Measurements from ENCODE around the gene TTC34.
A peak's percentile ranks its signal among the peaks of the same experiment; 100 is the strongest.

Gene TTC34, protein sequence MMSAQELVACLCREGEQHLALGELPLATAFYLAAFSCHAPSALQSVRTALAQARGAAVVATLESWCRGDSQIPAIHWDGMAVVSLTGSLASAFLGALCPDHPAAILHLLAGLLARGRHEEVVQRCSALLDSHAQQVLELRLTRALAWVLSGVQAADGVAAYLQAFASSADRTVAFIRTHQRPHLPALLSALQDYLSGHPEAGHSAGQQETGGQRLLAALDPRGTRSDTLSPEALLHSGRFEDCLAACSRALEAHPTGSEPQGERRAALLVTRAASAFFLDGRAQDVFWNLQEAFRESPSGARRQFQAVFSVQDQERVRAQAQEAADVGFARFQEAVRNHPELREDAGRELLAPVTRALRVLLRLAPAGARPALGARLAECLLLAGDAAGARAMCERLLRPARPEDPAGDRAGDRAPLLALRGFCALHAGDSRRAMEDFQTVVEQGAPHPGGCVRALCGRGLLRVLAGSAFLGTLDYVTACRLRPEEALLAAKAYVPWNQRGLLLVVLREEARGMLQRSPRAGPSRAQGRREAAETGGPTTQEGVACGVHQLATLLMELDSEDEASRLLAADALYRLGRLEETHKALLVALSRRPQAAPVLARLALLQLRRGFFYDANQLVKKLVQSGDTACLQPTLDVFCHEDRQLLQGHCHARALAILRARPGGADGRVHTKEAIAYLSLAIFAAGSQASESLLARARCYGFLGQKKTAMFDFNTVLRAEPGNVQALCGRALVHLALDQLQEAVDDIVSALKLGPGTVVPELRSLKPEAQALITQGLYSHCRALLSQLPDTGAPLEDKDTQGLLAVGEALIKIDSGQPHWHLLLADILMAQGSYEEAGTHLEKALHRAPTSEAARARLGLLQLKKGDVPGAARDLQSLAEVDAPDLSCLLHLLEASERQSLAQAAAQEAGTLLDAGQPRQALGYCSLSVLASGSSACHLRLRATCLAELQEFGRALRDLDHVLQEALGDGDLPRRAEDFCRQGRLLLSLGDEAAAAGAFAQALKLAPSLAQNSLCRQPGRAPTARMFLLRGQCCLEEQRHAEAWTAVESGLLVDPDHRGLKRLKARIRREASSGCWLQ

DNA sequence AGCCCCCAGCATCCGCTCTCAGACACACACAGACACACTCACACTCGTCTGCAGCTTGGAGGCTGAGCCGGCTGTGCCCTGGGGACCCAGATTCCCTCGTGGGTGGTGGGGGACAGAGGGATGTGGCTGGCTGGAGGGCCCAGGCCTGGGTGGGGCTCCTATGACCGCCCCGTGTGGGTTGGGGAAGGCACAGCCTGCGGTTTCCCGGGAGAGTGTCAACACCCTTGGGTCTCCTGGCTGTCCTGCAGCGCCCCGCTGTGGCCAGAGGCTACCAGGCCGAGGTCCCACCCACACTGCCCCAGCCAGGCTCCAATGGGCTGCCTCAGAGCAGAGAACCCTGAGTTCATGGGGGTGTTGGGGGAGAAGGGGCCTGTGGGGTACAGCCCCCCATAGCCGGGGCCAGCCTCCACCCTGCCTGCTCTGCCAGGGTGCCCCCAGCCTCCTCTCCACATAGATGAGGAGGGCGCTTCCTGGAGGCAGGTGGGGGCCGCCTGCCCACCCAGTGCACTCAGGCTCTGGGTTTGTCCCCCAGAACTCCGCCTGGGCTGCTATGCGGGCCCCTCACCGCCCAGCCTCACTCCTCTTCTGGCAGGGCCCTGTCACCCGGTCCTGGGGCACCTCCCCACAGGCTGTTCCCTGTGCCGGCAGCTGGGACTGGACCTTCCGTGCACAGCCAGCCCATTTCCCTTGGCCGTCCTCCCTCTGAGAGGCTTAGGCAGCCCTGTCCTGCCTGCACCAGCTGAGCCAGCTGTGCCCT lies at the start of gene TTC34:
TSS of gene TTC34 (minus strand) at position 159 of the 757 bp plus-strand sequence. CDS start 866 bp downstream, outside the sequence.
- no peak within 1 kb of the TSS for H3K4me3 ChIP-seq (ENCODE audit: control insufficient read depth, low read depth, low read length)
- DNase-seq (ENCODE audit: low read depth), result no peak
- TF ChIP-seq, protein P1, sequence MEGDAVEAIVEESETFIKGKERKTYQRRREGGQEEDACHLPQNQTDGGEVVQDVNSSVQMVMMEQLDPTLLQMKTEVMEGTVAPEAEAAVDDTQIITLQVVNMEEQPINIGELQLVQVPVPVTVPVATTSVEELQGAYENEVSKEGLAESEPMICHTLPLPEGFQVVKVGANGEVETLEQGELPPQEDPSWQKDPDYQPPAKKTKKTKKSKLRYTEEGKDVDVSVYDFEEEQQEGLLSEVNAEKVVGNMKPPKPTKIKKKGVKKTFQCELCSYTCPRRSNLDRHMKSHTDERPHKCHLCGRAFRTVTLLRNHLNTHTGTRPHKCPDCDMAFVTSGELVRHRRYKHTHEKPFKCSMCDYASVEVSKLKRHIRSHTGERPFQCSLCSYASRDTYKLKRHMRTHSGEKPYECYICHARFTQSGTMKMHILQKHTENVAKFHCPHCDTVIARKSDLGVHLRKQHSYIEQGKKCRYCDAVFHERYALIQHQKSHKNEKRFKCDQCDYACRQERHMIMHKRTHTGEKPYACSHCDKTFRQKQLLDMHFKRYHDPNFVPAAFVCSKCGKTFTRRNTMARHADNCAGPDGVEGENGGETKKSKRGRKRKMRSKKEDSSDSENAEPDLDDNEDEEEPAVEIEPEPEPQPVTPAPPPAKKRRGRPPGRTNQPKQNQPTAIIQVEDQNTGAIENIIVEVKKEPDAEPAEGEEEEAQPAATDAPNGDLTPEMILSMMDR (conservative IDR thresholded peaks at IDR 0.05; ENCODE audit: control insufficient read depth, insufficient read depth, low read depth, low read length), result peak; percentile 11

DNA sequence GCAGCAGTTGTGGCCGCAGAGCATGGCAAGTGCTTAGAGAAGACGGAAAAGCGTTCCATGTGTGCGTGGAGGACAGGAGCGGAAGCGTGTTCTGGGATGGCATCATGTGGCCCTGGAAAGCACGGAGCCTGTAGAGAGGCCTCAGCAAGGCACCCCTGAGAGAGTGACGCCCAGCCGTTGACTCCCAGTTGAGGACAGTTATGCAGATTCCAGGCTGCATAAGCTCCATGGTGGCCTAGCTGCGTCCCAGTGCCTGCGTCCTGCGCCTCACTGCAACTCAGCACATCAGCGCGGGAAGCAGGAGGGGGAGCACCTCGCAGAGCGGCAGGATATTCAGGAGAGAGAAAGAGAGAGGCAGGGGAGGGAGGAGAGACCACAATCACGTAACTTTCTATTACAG lies 49.0 kb upstream of the TTC34 start:
- TF ChIP-seq, protein P1 (conservative IDR thresholded peaks at IDR 0.05; ENCODE audit: control insufficient read depth, insufficient read depth, low read depth, low read length), result no peak
- H3K4me3 ChIP-seq (ENCODE audit: control insufficient read depth, low read depth, low read length), result no peak overlapping the region
- DNase-seq (ENCODE audit: low read depth), result no peak

DNA sequence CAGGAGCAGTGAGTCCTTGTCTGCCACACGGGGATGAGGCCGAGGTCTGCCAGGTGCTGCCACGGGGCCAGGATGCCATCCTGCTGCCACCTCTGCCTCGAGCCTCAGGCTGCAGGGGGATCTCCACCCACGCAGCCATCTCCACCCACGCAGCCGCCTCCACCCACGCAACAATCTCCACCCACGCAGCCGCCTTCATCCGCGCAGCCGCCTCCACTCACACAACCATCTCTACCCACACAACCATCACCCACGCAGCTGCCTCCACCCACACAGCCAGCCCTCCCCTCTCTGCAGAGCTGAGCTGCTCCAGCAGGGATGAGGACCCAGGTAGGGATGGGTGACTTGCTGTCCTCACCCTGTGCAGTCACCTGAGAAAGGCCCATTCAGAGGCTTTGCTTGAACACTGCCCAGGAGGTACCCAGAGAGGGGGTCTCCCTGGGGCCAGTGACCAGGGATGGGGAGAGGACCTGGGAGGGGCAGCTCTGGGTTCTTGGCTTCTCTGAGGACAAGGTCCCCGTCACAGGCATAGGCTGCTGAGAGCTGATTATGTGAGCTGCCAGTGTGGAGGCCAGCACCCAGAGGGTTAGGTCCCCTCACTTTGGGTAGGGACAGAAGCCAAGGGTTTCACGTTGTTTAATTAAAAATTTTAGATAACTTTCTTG lies 46.6 kb upstream of the TTC34 start:
- no peak for DNase-seq (ENCODE audit: low read depth)
- TF ChIP-seq, protein P1 (conservative IDR thresholded peaks at IDR 0.05; ENCODE audit: control insufficient read depth, insufficient read depth, low read depth, low read length), result no peak
- no peak overlapping the region for H3K4me3 ChIP-seq (ENCODE audit: control insufficient read depth, low read depth, low read length)

DNA sequence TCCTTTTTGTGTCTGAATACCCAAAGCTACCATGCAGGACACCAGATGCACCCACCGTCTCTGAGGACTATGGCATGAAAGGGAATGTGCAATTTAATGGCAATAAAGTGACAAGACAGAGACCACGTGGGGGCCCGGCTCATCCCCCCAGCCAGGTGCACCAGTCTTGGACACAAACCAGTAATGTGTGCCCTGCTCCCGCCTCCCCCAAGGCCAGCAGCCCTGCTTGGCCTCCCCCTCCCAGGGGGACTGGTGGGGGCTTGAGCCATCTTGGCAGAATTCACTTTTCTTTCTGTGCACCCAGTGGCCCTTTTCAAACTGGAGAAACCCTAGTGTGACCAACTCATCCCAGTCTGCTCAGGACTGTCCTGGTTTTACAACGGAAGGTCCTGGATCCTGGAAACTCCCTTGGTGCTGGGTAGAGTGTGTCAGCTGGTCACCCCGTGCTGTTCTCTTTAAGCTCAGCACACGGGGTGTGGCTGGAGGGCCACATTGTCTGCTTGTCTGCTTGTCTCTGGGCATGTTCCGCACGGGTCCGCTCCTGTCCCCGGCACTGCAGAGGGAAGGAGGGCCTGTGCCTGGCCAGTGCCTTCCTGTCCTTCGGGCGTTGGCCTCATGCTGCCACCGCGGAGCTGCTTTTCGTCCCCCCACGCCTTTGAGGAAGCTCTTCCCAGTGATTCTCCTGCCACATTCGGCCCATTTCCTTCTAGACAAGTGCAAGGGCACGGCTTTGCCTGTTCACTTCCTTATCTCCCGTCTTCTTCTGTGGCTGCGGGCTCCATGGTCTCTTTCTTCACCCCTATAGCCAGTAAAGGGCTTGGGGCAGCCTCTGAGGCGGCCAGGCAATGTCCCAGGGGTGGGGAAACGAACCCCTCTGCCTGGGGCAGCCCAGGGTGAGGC lies 45.8 kb upstream of the TTC34 start:
- TF ChIP-seq, protein P1 (conservative IDR thresholded peaks at IDR 0.05; ENCODE audit: control insufficient read depth, insufficient read depth, low read depth, low read length), result no peak
- DNase-seq (ENCODE audit: low read depth), result no peak

DNA sequence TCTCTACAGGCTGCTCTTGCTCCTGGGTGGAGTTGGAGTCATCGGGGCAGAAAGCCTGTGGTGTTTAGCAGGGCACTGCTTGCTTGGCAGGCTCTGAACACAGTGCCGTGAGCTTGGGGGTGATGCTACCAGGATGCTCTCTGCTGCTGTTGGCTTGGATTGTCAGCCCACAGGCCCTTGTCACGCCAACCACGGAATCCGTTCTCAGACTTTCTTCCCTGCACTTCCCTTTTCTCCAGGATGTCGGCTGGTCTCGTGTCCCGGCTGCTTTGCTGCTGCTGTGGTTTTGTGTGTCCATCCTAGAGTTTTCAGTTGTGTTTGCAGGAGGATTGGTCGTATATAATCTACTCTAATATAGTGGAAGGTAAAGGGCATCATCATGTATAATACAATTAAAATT lies 44.4 kb upstream of the TTC34 start:
- no peak overlapping the region for H3K4me3 ChIP-seq (ENCODE audit: control insufficient read depth, low read depth, low read length)
- no peak for DNase-seq (ENCODE audit: low read depth)
- TF ChIP-seq, protein P1 (conservative IDR thresholded peaks at IDR 0.05; ENCODE audit: control insufficient read depth, insufficient read depth, low read depth, low read length), result no peak

More for the DNA sequence above, 45.8 kb upstream of the TTC34 start:
- H3K4me3 ChIP-seq (ENCODE audit: control insufficient read depth, low read depth, low read length), result no peak overlapping the region

Measured in fibroblast of mammary gland (primary cell).